Gastroesophageal sphincter (tissue), 4 donors: ENCODE results near the gene KIFC3. TPM values are rescaled to one million over a fixed set of nuclear protein-coding genes. Genes with fewer than 3 reads are reported as not detected.

Experiments used
- ATAC-seq: fragments of 150-250 bp; one replicate; pipeline ENCODE4 v1.9.1; 2016; ENCODE audit warnings: mild to moderate bottlenecking, moderate library complexity
- H3K27ac ChIP-seq, 4 donors: fragments of 200-600 bp; sonication (generic) in 3 of 4; 1 replicate in 3 of 4; 2 replicates in 1 of 4; pipeline ENCODE4 v1.5.1; 2016 to 2019
- H3K27me3 ChIP-seq: fragments of 200-600 bp; sonication (generic); one replicate; pipeline ENCODE4 v1.5.1; 2019
- H3K36me3 ChIP-seq, 2 donors: fragments of 200-600 bp; sonication (generic); one replicate each; pipeline ENCODE4 v1.5.1; 2019; ENCODE audit warnings: control low read depth in 1 of 2
- H3K4me1 ChIP-seq, 3 donors: fragments of 200-600 bp; sonication (generic); 1 replicate in 2 of 3; 2 replicates in 1 of 3; pipeline ENCODE4 v1.5.1; 2016 to 2019; ENCODE audit warnings: control low read depth in 2 of 3
- H3K4me3 ChIP-seq, 2 donors: fragments of 200-600 bp; sonication (generic); one replicate each; pipeline ENCODE4 v1.5.1; 2019; ENCODE audit warnings: mild to moderate bottlenecking in 1 of 2, moderate library complexity in 1 of 2
- H3K9me3 ChIP-seq, 3 donors: fragments of 200-600 bp; sonication (generic); one replicate each; pipeline ENCODE4 v1.5.1; 2017 to 2019; ENCODE audit warnings: control low read depth in 2 of 3
- CTCF ChIP-seq, 4 experiments: fragments of 200-600 bp in 2 of 4; fragments of 450-650 bp in 2 of 4; sonication (generic) in 1 of 4; IDR thresholded peaks; one replicate each; pipeline ENCODE4 v1.5.1; 2017 to 2019; ENCODE audit warnings: antibody characterized with exemption in 4 of 4, mild to moderate bottlenecking in 2 of 4, moderate library complexity in 2 of 4
- EP300 ChIP-seq: sonication (generic); formaldehyde crosslinking; IDR thresholded peaks from one replicate; pipeline ENCODE4 v1.6.1; 2017; ENCODE audit warnings: antibody characterized with exemption, mild to moderate bottlenecking
- POLR2A ChIP-seq, 2 donors: fragments of 450-650 bp; IDR thresholded peaks; one replicate each; pipeline ENCODE4 v1.6.1; 2017; ENCODE audit warnings: antibody characterized with exemption in 2 of 2, mild to moderate bottlenecking in 2 of 2, moderate library complexity in 1 of 2
- POLR2AphosphoS5 ChIP-seq: sonication (generic); formaldehyde crosslinking; IDR thresholded peaks from one replicate; pipeline ENCODE4 v1.6.1; 2017; ENCODE audit warnings: antibody characterized with exemption
- WGBS, 2 donors: methylation state at CpG; one replicate each; pipeline ENCODE4 v1.1.5; 2018; ENCODE audit warnings: low coverage in 1 of 2; 5-methylcytosine and 5-hydroxymethylcytosine counted together
- total RNA-seq, 4 donors: library from RNA; depleted of rRNA; stranded (reverse); fragments of >200 nt; gene quantifications; one replicate each; pipeline ENCODE4 v1.1.0, GENCODE V29; 2016

KIFC3 gene
- total RNA-seq, 4 donors from 2014 or later: 17.4 to 78.4 (median 36.2) TPM

GRCh38 chr16:57760357-57761160 is 41.7 kb downstream of the KIFC3 start:
- Histone ChIP-seq H3K27ac (no peak overlapping the region), H3K9me3 (no peaks in the 10 kb centered on the region), H3K27me3 (no peaks in the 10 kb centered on the region), H3K4me3 (no peak overlapping the region), H3K36me3 (peaks cover 0 to 83% of the 10 kb centered on the region in 2 donors), H3K4me1 (peaks cover 0 to 11% (median 0%) of the 10 kb centered on the region in 3 donors)
- 100% methylated on average over 1 of the region's 40 CpGs; no CpG with 5 or more reads in 1 of the 2 donors for WGBS, 2 donors
- no peak for ATAC-seq
- TF ChIP-seq CTCF (IDR thresholded peaks at IDR 0.05) (no peak), POLR2AphosphoS5 (no peak), POLR2A (IDR thresholded peaks at IDR 0.05) (no peak), EP300 (no peak)

- no peaks in the 10 kb centered on the region for H3K27me3 ChIP-seq
- H3K4me1 ChIP-seq: peaks cover 0 to 11% (median 0%) of the 10 kb centered on the region in 3 donors
- WGBS, 2 donors: 53% methylated on average over 5 of the region's 21 CpGs; no CpG with 5 or more reads in 1 of the 2 donors
- H3K36me3 ChIP-seq: peaks cover 0 to 84% of the 10 kb centered on the region in 2 donors
- peak overlapping the region in 1 of 4 donors; percentile 44 for H3K27ac ChIP-seq
- no peaks in the 10 kb centered on the region for H3K9me3 ChIP-seq
- ATAC-seq: no peak
- TF ChIP-seq EP300: no peak
- TF ChIP-seq POLR2AphosphoS5: no peak
- TF ChIP-seq CTCF (IDR thresholded peaks at IDR 0.05): no peak
- TF ChIP-seq POLR2A (IDR thresholded peaks at IDR 0.05): no peak
- H3K4me3 ChIP-seq: no peak overlapping the region
Measured at GRCh38 chr16:57759541-57760356, 42.5 kb downstream of the KIFC3 start.

GRCh38 chr16:57759131-57759530 is 43.2 kb downstream of the KIFC3 start:
- H3K4me3 ChIP-seq: no peak overlapping the region
- TF ChIP-seq CTCF (IDR thresholded peaks at IDR 0.05): no peak
- TF ChIP-seq POLR2A (IDR thresholded peaks at IDR 0.05): no peak
- TF ChIP-seq EP300: no peak
- no peak for TF ChIP-seq POLR2AphosphoS5
- H3K36me3 ChIP-seq: peaks cover 0 to 85% of the 10 kb centered on the region in 2 donors
- H3K27ac ChIP-seq: peak overlapping the region in 2 of 4 donors; percentile 27 to 44
- H3K27me3 ChIP-seq: no peaks in the 10 kb centered on the region
- 67% methylated on average over 1 of the region's 7 CpGs; no CpG with 5 or more reads in 1 of the 2 donors for WGBS, 2 donors
- no peak for ATAC-seq
- H3K4me1 ChIP-seq: peaks cover 0 to 11% (median 0%) of the 10 kb centered on the region in 3 donors
- H3K9me3 ChIP-seq: no peaks in the 10 kb centered on the region

GRCh38 chr16:57758331-57759117 is 43.8 kb downstream of the KIFC3 start:
- no peaks in the 10 kb centered on the region for H3K9me3 ChIP-seq
- no peak for TF ChIP-seq POLR2A (IDR thresholded peaks at IDR 0.05)
- TF ChIP-seq EP300: no peak
- TF ChIP-seq POLR2AphosphoS5: no peak
- no peak for TF ChIP-seq CTCF (IDR thresholded peaks at IDR 0.05)
- H3K27me3 ChIP-seq: no peaks in the 10 kb centered on the region
- H3K4me3 ChIP-seq: no peak overlapping the region
- peaks cover 0 to 11% (median 0%) of the 10 kb centered on the region in 3 donors for H3K4me1 ChIP-seq
- 43% methylated on average over 5 of the region's 33 CpGs; no CpG with 5 or more reads in 1 of the 2 donors for WGBS, 2 donors
- peaks cover 0 to 85% of the 10 kb centered on the region in 2 donors for H3K36me3 ChIP-seq
- no peak for ATAC-seq
- peak overlapping the region in 3 of 4 donors; percentile 27 to 44 (median 37) for H3K27ac ChIP-seq
